Fibroblast of peridontal ligament (primary cell): Measurements from ENCODE around the gene DGKD.
"Not testable (repeated sequence)": the region's sequence is repeated elsewhere in the genome, so short reads cannot be mapped to it uniquely, and the experiment has no call there.

Experiments
- DNase-seq: peaks from one replicate; pipeline ENCODE4 v3.0.0-alpha.2; 2010; ENCODE audit errors: extremely low read depth

Gene DGKD

DNA sequence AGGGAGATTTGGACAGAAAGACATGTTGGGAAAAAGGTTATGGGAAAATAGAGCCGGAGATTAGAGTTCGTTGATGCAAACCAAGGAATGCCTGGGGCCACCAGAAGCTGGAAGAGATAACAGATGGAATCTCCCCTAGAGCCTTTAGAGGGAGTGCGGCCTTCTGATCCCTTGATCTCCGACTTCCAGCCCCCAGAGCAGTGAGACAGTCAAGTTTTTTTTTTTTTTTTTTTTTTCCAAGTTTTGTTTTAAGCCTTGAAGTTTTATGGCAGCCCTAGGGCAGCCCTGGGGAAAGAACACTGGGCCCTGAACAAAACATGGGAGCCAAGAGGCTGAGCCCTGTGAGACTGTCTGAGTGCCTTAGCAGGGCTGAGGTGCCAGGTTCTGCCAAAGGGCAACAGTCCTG is 6.5 kb downstream of the DGKD start:
- DNase-seq = no peak

DNA sequence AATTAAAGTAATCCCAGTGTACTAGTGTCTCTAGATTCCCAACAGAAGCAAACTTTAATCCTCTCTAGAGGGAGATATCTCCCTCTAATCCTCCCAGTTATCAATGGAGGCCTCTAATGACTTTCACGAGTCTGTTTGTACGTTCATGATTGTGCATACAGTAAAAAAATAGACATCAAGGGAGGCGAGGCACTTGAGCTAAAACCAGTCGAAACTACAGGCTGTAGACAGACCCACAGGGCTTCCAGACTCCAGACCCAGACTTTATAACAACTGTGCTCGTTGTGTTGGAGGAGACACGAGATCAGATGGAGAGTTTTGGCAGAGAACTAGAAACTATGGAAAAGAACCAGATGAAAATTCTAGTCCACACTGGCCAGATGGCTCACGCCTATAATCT is 7.0 kb downstream of the DGKD start:
- DNase-seq = no peak

DNA sequence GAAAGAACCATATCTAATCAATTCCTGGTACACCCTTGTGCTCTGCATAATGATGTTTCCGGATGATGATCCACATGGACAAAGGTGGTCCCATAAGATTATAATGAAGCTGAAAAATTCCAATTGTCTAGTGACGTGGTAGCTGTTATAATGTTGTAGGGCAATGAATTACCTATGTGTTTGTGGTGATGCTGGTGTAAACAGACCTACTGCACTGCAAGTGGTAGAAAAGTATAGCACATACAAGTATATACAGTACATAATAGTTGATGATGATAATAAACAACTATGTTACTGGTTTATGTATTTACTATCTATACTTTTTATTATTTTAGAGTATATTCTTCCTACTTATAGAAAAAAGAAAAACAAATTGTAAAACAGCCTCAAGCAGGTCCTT is 8.4 kb downstream of the DGKD start:
- no peak for DNase-seq

DNA sequence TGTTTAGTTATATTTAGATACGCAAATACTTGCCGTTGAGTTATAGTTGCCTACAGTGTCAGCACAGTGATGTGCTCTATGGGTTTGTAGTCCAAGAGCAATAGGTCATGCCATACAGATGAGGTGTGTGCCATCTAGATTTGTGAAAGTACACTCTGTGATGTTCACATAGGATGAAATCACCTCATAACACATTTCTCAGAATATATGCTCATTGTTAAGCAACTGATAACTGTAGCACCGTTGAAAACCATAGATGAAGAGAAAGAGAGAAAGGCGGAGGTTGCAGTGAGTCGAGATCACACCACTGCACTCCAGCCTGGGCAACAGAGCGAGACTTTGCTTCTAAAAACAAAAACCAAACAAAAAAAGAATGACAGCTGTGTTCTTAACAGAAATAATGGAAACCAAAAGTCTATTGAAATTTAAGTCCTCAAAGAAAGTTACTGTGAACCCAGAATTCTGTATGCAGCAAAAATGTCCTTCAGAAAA is 9.5 kb downstream of the DGKD start:
- DNase-seq = no peak

DNA sequence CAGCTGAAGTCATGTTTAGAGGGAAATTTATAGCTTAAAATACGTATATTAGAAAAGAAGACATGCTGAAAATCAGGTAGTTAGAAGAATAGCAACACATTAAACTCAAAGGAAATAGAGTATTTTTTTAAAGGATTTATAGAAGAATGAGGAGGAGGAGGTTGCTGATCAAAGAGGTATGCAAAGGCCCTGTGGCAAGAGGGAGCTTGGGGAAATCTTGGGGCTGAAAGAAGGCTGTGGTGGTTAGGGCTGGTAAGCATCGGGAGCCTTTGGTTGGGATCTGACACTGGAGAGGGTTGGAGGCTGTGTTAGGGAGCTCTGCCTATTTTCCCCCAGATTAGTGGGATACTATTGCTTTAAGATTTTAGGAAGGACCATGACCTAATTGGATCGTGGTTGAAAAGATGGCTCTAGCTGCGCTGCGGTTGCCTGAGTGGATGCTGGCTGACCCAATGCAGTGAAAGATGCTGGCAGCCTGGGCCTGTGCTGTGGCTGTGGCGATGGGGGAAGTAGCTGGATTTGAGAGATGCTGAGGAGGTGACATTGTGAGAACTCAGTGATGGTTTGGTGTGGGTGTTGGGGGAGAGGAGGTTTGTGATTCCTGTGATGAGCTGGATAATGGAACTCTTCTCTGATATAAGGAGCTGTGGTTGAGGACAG is 11.7 kb downstream of the DGKD start:
- no peak for DNase-seq

DNA sequence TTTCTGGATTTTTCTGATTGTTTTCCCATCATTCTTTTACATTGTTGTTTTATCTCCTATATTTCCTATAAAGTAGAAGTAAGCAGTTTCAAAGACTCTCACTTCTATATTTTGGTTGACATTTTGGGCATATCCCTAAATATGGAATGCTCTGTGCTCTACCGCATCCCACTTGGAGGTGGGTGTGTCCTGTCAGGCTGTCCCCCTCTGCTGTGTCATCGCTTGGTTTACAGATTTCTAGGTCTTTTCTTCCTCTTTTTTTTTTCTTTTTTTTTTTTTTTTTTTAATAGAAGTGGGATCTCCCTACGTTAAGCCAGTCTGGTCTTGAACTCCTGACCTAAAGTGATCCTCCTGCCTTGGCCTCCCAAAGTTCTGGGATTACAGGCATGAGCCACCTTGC is 13.3 kb downstream of the DGKD start:
- DNase-seq = no peak

DNA sequence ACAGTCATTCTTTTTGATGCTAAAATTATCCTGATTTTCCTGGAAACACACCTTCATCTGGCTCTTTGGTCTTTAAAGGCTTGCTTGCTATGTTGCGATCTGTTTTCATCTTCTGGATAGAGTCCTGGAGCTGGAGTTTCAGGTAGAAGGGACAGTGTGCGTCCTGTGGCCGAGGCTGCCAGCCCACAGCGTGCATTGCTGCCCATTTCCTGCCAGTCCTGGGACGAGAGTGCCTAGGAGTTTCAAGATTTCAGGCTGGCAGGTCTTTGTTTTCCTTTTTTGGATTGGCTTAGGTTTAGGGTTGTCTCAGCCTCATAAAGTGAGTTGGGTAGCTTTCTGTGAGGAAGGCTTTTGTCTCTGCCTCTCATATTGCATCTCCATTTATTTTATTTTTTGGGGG is 14.5 kb downstream of the DGKD start:
- no peak for DNase-seq

DNA sequence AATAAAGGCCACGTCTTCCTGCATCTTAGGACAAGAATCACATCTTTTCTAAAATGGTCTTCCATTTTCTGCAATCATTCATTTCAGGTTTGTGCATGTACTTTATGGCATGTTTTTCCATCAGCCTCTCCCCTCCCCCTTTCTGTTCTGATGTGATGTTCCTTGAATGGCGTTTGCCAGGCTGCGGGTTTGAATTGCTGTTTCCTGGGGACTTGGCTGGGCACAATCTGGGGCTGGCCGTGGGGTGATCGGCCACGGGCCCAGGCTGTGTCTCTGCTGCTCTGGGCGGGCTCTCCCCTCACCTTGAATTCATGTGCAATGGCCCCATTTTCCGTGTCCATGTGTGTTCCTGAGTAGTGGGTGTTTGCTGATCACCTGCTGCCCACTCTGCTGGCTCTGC is 15.2 kb downstream of the DGKD start:
- no peak for DNase-seq

DNA sequence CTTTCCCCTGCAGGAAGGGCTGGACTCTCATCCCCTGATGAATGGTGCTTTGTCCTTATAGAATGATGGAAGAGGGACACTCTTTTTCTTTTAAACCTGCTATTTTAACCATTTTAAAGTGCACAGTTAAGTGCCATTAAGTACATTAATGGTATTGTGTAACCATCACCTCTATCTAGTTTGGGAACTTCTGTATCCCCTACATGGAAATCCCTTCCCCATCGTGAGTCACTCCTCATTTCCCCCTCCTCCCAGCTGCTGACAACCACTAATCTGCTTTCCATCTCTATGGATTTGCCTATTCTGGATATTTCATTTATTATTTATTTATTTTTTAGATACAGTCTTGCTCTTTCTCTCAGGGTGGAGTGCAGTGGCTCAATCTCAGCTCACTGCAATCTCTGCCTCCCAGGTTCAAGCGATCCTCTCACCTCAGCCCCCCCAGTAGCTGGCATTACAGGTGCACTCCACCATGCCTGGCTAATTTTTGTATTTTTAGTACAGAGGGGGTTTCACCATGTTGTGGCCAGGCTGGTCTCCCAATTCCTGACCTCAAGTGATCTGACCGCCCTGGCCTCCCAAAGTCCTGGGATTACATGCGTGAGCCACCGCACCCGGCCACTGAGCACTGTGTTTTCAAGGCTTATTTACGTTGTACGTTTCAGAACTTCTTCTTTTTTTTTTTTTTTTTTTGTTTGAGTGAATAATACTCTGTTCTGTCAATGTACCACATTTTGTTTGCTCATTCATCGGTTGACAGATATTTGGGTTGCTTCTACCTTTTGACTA is 15.8 kb downstream of the DGKD start:
- DNase-seq = no peak

DNA sequence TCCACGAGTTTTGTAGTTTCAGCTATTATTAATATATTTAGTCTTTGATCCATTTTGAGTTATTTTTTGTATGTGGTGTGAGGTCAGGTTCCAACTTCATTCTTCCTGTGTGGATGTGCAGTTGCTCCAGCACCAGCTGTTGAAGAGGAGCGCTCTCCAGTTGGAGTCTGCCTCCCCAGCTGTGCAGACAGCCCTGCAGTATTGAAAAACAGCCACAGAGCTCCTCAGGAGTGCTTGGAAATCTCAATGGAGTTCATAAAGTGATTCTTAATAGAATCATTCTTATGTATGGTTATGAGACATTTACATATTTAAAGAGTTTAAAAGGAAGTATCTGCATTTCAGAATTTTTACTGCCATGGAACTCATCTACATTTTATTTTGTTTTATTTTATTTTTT is 17.3 kb downstream of the DGKD start:
- no peak for DNase-seq

DNA sequence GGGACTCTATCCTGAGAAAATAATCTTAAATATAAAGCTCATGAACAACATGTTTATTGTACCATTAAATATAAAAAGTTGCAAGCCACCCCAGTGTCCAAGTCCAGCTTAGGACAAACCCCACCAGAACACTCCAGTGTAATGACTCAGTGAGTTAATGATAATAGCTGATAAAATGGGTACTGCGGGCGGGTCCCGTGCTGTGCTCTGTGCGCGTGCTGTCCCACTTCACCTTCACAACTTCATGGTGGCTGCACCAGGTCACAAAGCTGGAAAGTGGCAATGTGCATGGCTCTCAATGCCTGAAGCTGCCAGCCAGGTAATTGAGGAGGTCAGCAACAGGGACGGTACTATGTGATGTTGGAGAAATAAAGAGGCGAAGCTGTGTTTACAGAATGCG is 18.6 kb downstream of the DGKD start:
- DNase-seq = no peak

DNA sequence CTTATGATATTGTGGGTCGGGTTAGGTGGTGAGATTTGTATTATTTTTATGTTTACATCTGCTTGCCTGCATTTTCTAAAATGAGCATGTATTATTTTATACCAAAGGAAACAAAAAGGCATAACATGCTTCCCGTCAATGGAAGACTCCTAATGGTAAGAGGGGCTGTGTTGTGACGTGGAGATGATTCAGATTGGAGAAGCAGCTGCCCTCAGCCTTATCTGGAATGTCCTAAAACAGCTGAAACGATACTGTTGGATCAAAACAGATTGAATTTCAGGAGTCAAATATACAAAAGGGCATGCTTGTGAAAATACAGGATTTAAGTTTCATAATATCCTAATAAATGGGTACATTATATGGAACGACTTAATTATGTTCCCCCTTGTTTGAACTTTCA is 19.0 kb downstream of the DGKD start:
- no peak for DNase-seq

DNA sequence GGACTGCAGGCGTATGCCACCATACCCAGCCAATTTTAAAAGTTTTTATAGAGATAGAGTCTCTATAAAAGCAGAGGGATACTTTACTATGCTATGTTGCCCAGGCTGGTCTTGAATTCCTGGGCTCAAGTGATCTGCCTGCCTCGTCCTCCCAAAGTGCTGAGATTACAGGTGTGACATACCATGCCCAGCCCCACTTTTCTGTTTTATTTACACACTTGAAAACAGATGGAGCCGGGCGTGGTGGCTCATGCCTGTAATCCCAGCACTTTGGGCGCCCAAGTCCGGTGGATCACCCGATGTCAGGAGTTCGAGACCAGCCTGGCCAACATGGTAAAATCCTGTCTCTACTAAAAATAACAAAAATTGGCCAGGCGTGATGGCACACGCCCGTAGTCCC is 20.5 kb downstream of the DGKD start:
- not testable (repeated sequence) for DNase-seq

DNA sequence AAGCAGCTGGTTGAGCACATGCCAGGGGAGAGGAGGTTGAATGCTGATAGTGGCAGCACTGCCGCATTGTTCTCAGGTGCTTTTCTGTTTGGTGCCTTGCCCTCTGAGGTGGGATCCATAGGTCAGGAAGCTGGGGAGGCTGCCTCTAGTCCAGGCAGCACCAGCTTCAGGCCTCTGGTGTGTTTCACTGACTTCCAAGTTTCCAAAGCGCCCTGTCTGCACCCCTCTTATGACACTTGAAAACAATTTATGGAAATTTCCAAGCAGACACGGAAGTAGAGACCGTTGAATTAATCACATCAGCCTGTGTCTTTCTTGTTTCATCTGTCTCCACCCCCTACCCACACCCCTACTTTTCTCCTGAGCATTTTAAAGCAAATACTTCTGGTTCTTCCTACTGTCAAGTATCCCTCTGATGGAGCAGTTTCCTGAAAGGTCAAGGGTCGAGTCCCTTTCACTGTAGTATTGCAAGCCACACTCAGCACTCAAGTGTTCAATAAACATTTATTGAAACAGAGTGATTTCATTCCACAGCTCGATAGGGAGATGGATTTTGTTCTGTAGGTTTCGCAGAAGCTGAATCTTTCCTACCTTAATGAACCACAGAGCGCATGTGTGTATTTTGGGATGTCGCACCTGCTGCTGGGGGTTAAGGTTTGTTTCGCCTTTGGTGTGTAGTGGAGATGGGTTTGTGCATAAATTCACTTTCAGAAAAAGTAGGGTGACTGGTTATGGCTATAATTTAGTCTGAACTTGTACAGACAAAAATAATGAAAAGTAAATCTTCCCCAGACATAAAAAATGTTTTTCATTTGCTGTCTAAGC is 21.4 kb downstream of the DGKD start:
- no peak for DNase-seq

DNA sequence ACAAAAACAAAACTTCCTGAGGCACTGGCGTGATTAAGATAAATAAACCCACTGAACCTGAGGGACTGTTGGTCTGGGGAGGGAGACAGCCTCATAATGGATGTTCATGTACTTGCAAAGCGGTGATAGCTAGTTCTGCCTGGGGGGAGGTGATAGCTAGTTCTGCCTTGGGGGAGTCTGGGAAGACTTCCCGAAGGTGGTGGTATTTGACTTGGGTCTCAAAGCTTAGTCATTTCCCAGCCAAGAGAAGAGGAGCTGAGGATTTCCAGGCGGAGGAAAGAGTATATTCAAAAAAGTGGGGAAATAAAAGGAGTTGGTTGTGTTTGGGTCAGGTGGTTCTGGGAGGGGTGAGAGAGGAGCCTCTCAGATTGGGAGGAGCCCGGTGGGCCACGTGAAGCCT is 24.7 kb downstream of the DGKD start:
- DNase-seq = no peak

DNA sequence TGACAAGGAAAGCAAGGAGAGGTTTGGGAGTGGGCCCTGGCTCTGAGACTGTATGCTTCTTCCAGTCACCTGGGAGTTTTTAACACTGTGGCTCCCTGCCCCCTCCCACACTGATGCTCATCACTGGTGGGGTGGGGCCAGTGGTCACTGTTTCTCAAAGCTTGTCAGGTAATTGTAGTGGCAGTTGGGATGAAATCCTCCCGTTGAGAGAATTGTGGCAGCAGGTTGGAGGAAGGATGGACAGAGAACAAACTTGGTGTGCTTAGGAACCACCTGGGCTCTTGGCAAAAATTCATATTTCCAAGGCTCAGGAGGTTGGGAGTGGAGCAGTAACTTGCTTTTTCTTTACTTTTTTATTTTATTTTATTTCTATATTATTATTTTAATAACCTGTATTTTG is 25.1 kb downstream of the DGKD start:
- DNase-seq = no peak

DNA sequence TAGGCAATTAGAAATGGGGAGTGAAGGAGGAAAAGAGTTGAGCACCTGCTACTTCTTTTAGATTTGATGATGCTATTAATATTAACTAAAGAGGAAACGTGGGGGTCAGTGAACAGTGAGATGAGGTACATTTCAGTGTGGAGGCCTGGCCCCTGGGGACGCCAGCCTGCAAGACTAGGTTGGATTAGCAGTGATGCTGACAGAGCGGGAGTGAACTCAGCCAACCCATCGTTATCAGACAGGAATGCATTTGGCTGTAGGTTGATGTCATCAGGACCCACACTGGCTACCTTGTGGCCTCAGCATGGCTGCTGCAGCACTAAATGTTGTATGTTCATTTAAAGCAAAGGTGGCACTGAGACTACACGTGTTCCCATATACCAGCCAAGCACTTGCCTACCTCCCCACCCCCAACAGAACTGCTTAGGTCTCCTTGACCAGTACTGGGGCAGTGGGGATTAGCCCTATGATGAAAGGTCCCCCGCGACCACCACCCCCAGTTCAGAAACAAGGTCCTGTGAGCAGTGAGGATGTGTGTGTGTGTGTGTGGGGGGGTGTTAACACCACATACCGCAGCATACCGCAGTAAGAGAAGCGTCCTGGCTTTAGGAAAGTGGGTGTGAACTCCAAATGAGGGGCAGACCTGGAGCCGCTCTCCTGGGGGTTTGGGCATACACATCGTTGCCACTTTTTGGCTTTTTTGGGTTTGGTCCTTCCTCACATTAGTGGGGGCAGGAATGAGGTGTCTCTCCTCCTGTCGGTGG is 26.0 kb downstream of the DGKD start:
- no peak for DNase-seq

DNA sequence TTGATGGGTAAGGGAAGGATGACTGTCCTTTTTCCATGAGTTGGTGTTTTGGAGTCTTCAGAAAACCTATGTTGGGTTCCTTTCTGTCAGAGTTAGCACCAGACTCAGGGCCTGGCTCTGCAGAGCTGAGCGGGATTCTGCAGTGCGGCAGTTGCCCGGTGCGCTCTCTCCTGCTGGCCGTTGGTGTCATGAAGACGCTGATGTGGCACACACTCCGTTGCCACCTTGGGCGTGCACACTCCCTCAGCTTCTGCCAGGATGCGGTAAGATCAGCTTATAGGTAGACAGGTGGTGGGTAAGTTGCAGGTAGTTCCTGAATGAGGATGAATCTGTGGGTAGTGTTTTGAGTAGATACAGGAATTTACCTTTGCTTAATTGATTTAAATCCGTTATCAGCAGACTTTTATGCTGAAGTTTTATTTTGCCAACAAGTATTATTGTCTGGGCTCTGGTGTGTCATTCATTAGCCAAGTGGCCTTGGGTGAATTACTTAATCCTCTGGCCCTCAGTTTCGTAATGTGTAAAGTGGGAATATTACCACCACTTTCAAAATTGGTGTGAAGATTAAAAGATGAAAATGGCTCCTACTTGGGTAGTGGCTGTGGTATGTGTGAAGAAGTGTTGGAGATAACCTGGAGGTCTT is 26.8 kb downstream of the DGKD start:
- DNase-seq = no peak

DNA sequence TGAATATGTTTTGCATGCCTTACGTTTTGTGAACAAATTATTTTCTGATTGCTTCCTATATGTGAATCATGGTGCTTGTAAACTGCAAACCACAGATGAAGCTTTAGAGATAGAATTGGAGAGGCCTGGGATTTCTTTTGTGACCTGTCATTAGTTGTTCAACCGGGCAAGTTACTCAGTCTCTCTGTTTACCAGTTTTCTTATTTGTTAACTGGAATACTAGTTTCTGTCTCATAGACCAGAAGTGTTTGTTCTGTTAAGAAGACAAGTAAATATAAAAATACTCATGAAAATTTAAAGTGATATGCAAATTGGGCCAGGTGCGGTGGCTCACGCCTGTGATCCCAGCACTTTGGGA is 27.3 kb downstream of the DGKD start:
- DNase-seq = no peak

DNA sequence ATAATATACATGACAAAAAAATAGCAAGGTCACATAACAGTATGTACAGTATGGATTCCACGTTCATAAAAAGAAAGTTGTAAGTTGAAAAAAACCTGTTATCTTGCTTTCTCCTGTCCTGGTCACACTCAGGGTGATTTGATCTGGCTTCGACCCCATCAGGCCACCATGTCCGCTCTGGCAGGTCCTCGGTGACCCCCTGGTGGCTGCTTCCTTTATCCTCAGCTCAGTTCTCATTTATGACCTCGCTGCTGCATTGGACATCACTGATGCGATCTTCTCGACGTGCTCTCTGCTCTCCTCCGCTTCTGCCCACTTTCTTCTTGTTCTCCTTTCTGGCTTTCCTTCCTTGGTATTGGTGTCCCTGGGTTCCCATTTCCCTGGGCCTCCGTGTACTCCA is 29.7 kb downstream of the DGKD start:
- DNase-seq = no peak

DNA sequence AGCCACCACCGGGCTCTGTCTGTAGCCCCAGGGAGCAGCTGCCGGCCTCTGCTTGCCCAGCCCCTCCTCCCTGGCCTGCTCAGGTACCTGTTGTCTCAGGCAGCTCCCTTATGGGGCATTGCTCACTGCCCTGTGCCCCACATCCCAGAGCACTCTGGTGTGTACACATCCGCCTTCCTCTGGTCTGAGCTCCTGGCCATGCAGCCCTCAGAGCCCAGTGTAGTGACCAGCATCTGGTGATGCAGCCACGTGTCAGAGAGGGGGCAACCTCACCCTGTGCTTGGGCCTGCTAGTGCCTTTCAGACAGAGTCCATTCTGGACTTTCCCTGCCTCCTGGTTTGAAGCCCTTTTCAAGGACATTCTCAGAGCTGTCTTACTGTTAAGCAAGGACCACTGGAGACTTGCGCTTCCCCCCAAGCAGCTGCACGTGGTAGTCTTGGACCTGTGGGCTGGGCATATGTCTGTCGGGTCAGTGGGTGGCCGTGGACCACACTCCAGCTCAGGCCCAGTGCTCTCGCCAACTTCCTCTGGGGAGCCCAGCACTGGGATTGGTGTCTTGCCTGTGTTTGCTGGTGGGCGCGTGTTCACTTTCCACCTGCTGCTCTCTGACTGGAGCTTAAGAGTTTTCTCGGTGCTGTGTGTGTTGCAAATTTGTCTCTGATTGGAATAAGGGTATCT is 30.7 kb downstream of the DGKD start:
- DNase-seq = no peak
